Coronary artery (tissue), 2 donors: ENCODE results near the gene PRIM1.
A peak's percentile ranks its signal among the peaks of the same experiment; 100 is the strongest.
"Not testable (repeated sequence)": the region's sequence is repeated elsewhere in the genome, so short reads cannot be mapped to it uniquely, and the experiment has no call there.

Experiments
- DNase-seq: peaks from one replicate; pipeline ENCODE4 v3.0.0-alpha.2; 2017; ENCODE audit warnings: low spot score
- H3K27ac ChIP-seq, 2 donors: fragments of 200-600 bp; sonication (generic); one replicate each; pipeline ENCODE4 v1.5.1; 2016 to 2019
- H3K4me3 ChIP-seq: fragments of 200-600 bp; sonication (generic); 2 replicates; pipeline ENCODE4 v1.5.1; 2016; ENCODE audit warnings: mild to moderate bottlenecking, moderate library complexity
- TF ChIP-seq, protein P1 (sequence below): fragments of 200-600 bp; sonication (generic); IDR thresholded peaks from one replicate; pipeline ENCODE4 v1.5.1; 2019; ENCODE audit warnings: antibody characterized with exemption

Gene PRIM1

DNA sequence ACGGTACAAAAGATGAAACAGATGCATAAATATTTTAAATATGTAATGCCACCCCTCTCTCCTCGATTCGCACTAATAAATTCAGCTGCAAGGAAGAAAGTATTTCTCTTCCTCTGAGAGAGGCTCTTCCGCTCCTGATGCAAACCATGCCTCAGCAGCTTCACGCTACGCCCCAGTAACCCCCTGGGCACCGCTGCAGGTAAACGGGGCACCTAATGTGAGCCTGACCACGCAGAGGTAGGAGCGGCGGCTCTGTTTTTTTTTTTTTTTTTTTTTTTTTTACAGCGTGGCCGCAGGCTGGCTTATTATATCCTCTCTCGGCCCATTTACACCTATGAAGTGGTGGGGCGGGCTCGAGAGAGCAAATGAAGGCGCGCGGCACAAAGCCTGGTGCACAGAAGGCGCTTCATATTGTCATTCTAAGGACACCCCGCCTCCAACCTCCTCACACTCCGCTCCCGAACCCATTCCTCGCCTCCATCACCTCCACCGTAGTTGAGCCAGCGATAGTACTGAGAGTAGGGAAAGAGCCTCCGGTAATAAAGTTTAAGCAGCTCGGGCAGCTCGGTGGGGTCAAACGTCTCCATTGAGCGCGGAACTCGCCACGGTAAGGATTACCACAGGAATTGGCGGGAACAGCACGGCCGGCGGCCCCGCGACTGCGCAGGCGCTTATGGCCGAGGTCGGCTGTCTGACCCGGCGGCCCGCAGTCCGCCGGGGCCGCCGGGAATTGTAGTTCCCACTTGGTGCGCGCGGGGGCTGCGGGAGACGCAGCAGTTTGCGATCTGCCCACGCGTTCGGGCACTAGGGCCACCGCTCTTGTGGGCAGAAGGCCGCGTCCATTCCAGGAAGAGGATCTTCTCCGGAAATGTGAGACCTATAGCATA lies at the start of gene PRIM1:
Gene PRIM1 (minus strand): TSS at position 612 of the 887 bp plus-strand sequence. CDS start 25 bp downstream, at position 587.
- peak within 1 kb of the TSS; percentile 89 for H3K4me3 ChIP-seq
- TF ChIP-seq, protein P1, sequence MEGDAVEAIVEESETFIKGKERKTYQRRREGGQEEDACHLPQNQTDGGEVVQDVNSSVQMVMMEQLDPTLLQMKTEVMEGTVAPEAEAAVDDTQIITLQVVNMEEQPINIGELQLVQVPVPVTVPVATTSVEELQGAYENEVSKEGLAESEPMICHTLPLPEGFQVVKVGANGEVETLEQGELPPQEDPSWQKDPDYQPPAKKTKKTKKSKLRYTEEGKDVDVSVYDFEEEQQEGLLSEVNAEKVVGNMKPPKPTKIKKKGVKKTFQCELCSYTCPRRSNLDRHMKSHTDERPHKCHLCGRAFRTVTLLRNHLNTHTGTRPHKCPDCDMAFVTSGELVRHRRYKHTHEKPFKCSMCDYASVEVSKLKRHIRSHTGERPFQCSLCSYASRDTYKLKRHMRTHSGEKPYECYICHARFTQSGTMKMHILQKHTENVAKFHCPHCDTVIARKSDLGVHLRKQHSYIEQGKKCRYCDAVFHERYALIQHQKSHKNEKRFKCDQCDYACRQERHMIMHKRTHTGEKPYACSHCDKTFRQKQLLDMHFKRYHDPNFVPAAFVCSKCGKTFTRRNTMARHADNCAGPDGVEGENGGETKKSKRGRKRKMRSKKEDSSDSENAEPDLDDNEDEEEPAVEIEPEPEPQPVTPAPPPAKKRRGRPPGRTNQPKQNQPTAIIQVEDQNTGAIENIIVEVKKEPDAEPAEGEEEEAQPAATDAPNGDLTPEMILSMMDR: no peak
- H3K27ac ChIP-seq: peak within 1 kb of the TSS; percentile 1 to 70
- DNase-seq: peak; percentile 81

DNA sequence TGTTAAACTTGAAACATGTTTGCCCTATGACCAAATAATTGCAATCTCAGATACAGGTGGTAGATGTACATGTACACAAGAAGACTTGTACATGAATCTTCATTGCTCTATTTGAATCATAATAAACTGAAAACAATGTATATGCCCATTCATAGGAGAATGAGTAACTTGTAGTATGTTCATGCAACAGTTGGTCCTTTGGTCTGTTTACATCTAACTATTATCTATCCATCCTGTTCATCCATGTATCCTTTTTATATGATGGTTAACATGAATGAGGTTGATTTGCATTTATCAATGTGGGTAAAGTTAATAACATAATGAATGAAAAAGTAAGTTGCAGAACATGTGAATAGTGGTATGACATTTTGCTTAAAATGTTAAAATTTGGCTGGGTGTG lies 48.1 kb upstream of the PRIM1 start:
- no peak overlapping the region for H3K4me3 ChIP-seq
- H3K27ac ChIP-seq: no peak overlapping the region
- DNase-seq: no peak

DNA sequence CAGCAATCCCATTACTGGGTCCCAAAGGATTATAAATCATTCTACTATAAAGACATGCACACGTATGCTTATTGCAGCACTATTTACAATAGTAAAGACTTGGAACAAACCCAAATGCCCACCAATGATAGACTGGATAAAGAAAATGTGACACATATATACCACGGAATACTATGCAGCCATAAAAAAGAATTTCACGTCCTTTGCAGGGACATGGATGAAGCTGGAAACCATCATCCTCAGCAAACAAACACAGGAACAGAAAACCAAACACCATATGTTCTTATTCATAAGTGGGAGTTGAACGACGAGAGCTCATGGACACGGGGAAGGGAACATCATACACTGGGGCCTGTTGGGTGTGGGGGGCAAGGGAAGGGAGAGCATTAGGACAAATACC lies 47.2 kb upstream of the PRIM1 start:
- not testable (repeated sequence) for DNase-seq, H3K27ac ChIP-seq, H3K4me3 ChIP-seq

More for the DNA sequence above, 48.1 kb upstream of the PRIM1 start:
- TF ChIP-seq, protein P1: no peak

DNA sequence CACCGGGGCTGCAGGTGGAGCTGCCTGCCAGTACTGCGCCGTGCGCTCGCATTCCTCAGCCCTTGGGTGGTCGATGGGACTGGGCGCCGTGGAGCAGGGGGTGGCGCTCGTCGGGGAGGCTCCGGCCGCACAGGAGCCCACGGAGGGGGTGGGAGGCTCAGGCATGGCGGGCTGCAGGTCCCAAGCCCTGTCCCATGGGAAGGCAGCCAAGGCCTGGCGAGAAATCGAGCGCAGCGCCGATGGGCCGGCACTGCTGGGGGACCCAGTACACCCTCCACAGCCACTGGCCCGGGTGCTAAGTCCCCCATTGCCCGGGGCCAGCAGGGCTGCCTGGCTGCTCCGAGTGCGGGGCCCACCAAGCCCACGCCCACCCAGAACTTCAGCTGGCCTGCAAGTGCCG lies 43.7 kb upstream of the PRIM1 start:
- H3K27ac ChIP-seq, H3K4me3 ChIP-seq, DNase-seq: not testable (repeated sequence)

DNA sequence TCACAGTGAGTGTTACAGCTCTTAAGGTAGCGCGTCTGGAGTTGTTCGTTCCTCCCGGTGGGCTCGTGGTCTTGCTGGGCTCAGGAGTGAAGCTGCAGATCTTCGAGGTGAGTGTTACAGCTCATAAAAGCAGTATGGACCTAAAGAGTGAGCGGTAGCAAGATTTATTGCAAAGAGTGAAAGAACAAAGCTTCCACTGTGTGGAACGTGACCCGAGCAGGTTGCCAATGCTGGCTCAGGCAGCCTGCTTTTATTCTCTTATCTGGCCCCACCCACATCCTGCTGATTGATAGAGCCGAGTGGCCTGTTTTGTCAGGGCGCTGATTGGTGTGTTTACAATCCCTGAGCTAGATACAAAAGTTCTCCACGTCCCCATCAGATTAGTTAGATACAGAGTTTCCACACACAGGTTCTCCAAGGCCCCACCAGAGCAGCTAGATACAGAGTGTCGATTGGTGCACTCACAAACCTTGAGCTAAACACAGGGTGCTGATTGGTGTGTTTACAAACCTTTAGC lies 43.0 kb upstream of the PRIM1 start:
- not testable (repeated sequence) for H3K27ac ChIP-seq, H3K4me3 ChIP-seq

DNA sequence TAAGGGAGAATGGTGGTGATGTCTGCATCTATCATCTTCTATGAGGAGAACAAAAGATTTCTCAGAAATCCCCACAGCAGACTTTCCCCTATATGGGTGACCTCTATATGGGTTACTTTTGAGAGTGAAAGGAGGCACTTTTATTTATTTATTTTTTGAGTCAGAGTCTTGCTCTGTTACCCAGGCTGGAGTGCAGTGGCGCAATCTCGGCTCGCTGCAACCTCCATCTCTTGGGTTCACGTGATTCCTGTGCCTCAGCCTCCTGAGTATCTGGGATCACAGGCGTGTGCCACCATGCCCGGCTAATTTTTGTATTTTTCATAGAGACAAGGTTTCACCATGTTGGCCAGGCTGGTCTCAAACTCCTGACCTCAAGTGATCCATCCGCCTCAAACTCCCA lies 41.0 kb upstream of the PRIM1 start:
- H3K4me3 ChIP-seq, DNase-seq, H3K27ac ChIP-seq: not testable (repeated sequence)

More for the DNA sequence above, 43.0 kb upstream of the PRIM1 start:
- not testable (repeated sequence) for DNase-seq

DNA sequence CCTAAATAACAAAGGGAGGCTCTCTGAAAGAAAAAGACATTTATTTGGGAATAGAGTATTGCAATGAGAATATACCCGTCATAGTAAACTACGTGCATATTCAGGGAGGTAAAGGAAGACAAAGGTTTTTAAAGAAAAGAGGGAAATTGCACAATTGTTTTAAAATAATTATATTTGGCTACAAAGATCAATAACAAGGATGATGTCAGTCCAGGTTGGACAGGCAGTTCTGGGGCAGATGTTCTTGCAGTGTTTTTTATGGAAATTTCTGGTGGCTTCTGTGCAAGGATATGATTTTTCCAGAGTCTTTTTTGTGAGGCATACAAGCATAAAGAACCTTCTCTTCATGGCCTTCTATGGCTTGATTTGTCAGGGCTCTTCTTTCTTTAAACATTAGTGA lies 40.6 kb upstream of the PRIM1 start:
- no peak overlapping the region for H3K27ac ChIP-seq
- no peak overlapping the region for H3K4me3 ChIP-seq
- DNase-seq: no peak
- TF ChIP-seq, protein P1: no peak

DNA sequence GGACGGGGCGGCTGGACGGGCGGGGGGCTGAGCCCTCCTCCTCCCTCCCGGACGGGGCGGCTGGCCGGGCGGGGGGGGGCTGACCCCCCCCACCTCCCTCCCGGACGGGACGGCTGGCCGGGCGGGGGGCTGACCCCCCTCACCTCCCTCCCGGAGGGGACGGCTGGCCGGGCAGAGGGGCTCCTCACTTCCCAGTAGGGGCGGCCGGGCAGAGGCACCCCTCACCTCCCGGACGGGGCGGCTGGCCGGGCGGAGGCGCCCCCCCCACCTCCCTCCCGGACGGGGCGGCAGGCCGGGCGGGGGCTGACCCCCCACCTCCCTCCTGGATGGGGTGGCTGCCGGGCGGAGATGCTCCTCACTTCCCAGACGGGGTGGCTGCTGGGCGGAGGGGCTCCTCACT lies 37.3 kb upstream of the PRIM1 start:
- not testable (repeated sequence) for DNase-seq, H3K4me3 ChIP-seq, H3K27ac ChIP-seq

DNA sequence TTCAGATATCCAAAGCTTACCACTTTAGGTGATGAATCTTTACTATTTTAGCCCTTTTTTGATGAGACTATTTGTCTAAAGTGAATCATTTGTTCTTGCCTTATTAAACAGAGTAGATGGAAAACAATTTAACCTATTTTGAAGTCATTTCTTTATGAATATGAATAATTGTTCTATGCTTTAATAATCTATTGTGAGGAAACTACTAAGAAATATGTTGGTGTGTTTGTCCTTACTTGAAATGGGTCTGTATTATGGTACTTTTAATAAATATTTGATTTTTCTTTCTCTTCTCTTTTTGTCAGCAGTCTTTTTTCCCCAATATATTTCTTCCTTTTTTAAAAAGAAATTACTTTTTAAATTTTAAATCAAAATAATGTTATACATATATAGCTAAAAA lies 35.4 kb upstream of the PRIM1 start:
- DNase-seq: no peak
- TF ChIP-seq, protein P1: no peak
- Histone ChIP-seq H3K27ac (no peak overlapping the region), H3K4me3 (no peak overlapping the region)
